ENCODE measurements around the gene IL12RB1.
"Not testable (repeated sequence)": the region's sequence is repeated elsewhere in the genome, so short reads cannot be mapped to it uniquely, and the experiment has no call there.

The IL12RB1 gene

GRCh38 chr19:18114483-18114882 is 27.7 kb upstream of the IL12RB1 start:
- DNase-seq (ENCODE audit: low read depth): no peak
- no peak overlapping the region for H3K4me3 ChIP-seq (ENCODE audit: low read depth, low read length)

- no peak for DNase-seq (ENCODE audit: low read depth)
- H3K4me3 ChIP-seq (ENCODE audit: low read depth, low read length): no peak overlapping the region
Observed at GRCh38 chr19:18113827-18114226, 27.1 kb upstream of the IL12RB1 start.

DNA sequence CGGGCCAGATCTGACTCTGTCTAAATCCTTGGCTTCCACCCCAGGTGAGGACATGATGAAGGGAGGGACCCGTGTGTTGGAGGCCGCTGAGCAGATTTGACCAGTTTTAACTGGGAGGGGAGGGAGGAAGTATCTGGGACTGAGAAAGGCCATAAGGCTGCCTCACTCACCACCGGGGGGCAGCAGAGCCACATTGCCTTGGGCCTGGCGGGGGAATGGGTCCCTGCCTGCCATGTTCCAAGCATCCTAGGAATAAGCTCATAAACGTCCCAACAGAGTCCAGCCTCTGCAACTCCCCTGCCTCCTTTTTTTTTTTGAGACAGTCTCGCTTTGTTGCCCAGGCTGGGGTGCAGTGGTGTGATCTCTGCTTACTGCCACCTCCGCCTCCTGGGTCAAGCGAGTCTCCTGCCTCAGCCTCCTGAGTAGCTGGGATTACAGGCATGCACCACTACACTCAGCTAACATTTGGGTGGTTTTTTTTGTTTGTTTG is 26.3 kb upstream of the IL12RB1 start:
- no peak overlapping the region for H3K4me3 ChIP-seq (ENCODE audit: low read depth, low read length)
- DNase-seq (ENCODE audit: low read depth): no peak

- peak overlapping the region; percentile 64 for H3K4me3 ChIP-seq (ENCODE audit: low read depth, low read length)
- DNase-seq (ENCODE audit: low read depth): no peak
Observed at GRCh38 chr19:18110609-18111232, 24.0 kb upstream of the IL12RB1 start.

DNA sequence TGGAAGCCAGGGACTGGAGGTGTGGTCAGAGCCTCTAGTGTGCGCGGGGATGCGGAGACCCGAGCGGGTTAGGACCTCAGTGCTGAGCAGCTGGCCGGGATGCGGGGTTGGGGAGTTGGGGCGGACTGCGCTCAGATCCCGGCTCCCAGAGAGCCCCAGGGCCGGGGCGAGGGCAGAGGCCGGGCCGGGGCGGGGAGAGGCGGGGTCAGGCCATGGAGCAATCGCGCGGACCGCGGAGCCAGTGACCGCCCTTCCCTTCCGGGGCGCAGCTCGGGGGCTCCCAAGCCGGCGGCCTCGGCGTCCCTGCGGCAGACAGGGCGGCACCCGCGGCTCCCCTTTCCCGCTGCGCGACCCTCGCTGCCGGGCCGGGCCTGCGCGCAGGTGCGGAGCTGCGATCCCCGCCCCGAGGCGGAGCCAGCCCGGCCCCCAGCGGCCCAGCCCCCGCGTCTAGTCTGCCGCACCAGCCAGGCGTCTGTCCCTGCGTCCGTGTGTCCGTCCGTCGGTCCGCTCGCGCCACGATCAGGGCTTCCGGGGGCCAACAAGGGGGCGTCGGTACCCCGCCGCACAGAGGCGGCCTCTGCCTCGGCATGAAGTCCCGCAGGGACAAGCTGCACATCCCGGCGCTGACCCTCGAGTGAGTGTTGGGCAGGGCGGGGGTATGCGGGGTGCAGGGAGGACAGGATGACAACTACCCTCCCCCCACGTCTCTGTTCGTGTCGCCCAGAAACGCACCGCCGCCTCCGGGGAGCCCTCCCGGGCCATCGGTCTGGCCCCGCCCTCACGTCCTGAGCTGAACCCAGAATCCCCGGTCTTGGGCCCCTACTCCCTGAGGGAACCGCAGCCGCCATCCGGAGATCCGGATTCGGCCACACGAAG is 23.2 kb upstream of the IL12RB1 start:
- no peak for DNase-seq (ENCODE audit: low read depth)
- peak overlapping the region; percentile 64 for H3K4me3 ChIP-seq (ENCODE audit: low read depth, low read length)

GRCh38 chr19:18109341-18109732 is 22.6 kb upstream of the IL12RB1 start:
- DNase-seq (ENCODE audit: low read depth): no peak
- H3K4me3 ChIP-seq (ENCODE audit: low read depth, low read length): peak overlapping the region; percentile 64

DNA sequence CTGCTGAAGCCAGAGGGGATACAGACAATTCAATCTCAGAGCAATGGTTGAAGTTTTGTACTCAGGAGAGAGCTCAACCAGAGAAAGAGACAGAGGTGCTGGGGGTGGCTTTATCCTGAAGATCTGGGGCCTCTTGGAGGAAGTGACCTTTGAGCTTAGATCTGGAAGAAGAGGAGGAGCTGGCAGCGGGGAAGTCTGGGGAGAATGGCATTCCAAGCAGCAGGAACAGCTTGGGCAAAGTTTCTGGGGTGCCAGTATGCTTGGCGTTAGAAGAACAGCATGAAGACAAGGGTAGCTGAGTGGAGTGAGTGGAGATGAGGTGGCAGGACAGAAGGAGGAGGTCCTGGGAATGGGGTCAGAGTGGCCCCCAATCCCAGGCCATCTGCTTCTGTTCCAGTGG is 22.2 kb upstream of the IL12RB1 start:
- no peak overlapping the region for H3K4me3 ChIP-seq (ENCODE audit: low read depth, low read length)
- no peak for DNase-seq (ENCODE audit: low read depth)

- no peak for DNase-seq (ENCODE audit: low read depth)
- H3K4me3 ChIP-seq (ENCODE audit: low read depth, low read length): no peak overlapping the region
Observed at GRCh38 chr19:18107235-18107634, 20.5 kb upstream of the IL12RB1 start.

- DNase-seq (ENCODE audit: low read depth); H3K4me3 ChIP-seq (ENCODE audit: low read depth, low read length): not testable (repeated sequence)
Observed at GRCh38 chr19:18105259-18105658, 18.5 kb upstream of the IL12RB1 start.

DNA sequence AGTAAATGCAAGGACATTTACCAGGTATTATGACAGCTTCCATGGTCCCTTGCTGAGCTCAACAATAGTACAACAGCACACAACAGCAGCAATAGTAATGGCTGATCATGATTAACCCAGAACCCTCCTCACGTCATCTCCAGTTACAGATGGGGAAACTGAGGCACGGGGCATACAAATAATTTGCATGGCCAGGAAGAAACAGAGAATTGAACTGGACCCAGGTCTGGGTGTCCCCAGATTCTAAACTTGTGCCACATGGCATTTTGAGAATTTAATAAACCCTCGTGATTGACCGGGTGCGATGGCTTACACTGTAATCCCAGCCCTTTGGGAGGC is 18.0 kb upstream of the IL12RB1 start:
- peak overlapping the region; percentile 31 for H3K4me3 ChIP-seq (ENCODE audit: low read depth, low read length)
- no peak for DNase-seq (ENCODE audit: low read depth)

DNA sequence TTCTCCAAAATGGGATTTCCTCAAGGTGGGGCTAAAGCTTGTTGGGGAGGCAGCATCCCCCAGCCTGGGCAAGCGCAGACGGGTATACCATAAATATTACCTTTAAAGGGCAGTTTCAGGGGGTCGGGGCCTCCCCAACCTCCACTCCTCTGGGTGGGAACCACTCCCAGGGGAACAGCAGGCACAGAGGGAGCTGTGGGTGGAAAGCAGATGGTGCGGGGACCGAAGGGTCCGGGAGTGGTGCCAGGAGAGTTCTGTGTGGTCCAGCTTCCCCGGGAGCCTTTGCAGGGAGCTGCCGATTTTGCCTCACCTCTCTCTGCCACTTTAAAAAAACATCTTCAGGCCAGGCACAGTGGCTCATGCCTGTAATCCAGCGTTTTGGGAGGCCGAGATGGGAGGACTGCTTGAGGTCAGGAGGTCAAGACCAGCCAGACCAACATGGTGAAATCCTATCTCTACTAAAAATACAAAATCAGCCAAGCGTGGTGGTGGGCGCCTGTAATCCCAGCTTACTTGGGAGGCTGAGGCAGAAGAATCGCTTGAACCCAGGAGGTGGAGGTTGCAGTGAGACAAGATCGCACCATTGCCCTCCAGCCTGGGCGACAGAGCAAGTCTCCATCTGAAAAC is 16.3 kb upstream of the IL12RB1 start:
- H3K4me3 ChIP-seq (ENCODE audit: low read depth, low read length): no peak overlapping the region
- no peak for DNase-seq (ENCODE audit: low read depth)

- H3K4me3 ChIP-seq (ENCODE audit: low read depth, low read length): no peak overlapping the region
- DNase-seq (ENCODE audit: low read depth): no peak
Observed at GRCh38 chr19:18101268-18101667, 14.5 kb upstream of the IL12RB1 start.

DNA sequence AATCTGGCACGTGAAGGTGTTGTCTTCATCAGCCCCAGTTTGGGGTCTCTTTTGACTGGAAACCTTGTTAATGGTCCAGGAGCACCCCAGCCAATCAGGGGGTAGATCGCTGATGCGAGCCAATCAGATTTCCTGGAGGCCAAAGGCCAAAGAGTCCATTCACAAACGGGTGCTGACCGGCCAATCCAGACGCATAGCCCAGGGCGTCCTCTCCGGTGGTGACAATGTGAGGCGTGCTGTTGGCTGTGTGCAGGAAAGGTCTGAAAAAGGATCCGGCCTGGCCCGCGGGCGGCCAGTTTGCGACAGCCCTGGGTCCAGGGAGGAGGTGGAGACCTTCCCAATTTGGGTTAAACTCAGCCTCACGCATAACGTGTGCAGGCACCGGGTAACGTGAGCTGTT is 14.0 kb upstream of the IL12RB1 start:
- no peak for DNase-seq (ENCODE audit: low read depth)
- H3K4me3 ChIP-seq (ENCODE audit: low read depth, low read length): no peak overlapping the region

DNA sequence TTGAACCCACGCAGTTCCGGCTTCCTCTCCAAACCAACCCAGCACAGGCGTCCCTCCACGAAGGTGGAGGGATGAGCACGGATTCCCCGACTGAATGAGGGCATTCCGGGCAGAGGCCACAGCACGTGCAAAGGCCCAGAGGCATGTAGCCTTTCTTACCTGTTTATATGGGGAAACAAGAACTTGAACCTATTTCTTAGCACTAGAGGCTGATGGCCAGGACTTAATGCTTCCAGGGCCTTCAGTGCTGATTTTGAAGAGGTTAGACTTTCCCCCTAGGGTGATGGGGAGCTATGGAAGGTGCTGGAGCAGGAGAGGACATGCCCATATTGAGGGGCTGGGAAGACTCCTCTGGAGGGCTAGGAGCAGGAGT is 12.9 kb upstream of the IL12RB1 start:
- H3K4me3 ChIP-seq (ENCODE audit: low read depth, low read length): no peak overlapping the region
- no peak for DNase-seq (ENCODE audit: low read depth)

DNA sequence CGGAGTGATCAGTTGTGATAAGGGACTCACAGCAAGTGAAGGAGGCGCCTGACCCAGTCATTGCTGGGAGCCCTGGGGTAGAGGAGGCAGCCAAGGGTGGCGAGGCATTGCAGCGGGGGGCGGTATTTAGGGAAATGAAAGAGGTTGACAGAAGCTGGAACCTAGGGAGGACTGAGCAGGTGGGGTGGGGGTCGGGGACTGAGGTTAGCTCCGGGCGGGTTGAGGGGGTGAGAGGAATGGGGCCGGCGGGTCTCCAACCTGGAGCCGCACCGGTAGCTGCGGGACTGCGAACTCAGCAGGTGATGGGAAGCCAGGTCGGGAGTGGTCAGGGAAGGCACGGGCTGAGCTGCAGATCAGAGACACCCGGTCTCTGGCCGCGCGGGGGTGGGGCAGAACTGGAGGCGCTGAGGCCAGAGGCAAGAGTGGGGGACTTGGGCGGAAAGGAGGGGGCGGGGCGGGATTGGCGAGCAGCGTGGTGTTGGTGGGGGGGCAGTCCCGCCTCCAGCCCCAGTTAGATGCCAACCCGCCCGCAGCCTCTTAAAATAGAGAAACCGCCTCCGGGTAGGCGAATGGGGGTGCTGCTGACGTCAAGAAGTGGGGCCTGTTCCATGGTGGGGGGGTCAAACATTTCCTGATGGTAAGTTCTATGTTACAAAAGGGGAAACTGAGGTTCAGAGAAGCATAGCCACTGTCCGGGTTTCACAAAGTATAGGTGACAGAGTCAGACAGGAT is 12.3 kb upstream of the IL12RB1 start:
- DNase-seq (ENCODE audit: low read depth): no peak
- no peak overlapping the region for H3K4me3 ChIP-seq (ENCODE audit: low read depth, low read length)

DNA sequence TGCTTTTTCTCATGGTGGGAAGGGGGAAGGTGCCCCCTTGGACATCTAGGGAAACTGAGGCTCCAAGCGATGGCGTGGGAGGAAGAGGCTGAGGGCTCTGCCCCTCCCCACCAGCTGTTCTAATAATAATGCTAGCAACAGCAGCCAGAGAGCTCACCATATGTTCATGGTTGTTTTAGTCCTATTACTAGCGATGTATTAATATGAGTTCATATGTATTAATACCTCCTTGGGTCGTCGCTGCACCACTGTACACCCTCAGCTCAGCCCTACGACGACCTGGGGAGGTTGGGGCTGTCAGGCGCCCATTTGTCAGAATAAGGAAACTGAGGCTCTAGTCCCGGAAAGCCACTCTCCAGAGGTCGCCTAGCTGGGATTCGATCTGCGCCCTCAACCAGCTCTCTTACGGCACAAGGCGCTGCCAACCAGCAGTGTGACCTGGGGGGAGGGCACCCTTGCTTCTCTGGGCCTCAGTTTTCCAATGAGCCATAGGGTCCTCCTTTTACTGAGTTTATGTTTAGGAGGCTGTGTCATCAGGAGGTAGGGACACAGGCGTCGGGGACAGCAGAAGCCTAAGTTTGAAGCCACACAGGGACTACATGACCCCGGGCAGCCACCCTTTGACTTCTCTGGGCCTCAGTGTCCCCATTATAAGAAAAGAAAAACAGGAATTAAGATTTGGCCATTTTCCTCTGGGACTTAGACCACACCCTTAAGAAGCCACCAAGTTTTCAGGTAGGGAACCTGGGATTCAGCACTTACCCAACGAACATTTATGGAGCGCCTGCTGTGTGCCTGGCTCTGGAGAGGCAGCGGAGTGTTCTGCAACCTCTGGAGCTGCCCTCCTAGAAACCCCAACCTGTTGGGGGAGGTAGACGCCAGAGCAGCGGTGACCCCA is 11.5 kb upstream of the IL12RB1 start:
- DNase-seq (ENCODE audit: low read depth): no peak

DNA sequence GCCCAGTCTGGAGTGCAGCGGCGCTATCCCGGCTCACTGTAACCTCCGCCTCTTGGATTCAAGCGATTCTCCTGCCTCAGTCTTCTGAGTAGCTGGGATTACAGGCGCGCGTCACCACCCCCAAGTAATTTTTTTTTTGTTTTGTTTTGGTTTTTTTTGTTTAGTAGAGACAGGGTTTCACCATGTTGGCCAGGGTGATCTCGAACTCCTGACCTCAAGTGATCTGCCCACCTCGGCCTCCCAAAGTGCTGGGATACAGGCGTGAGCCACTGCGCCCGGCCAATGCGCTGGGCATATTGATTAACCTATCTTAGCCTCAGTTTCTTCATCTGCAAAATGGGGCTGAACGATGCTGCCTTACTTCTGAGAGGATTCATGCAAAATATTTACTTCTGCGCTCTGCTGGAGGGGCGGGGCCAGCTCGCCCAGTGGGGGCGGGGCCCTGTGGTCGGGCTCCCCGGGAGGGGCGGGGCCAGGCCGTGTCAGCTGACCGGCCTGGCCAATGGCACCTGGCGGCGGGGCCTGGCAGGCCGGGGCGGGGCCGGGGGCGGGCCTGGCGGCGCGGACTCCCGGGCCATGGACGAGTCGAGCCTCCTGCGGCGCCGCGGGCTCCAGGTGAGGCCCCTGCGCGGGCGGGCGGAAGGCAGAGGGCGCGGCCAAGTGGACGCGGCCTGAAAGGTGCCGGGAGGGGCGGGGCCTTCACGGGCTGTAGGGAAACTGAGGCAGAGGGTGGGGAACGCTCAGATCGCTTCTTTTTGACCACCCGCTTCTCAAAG is 10.7 kb upstream of the IL12RB1 start, which contains the start of gene MAST3:
MAST3 (plus strand) TSS at position 562 of the 776 bp plus-strand sequence; CDS start at position 577, 15 bp downstream.
- DNase-seq (ENCODE audit: low read depth): no peak
- H3K4me3 ChIP-seq (ENCODE audit: low read depth, low read length): peak within 1 kb of the TSS; percentile 59

More for the DNA sequence above, 11.5 kb upstream of the IL12RB1 start:
- peak overlapping the region; percentile 59 for H3K4me3 ChIP-seq (ENCODE audit: low read depth, low read length)

DNA sequence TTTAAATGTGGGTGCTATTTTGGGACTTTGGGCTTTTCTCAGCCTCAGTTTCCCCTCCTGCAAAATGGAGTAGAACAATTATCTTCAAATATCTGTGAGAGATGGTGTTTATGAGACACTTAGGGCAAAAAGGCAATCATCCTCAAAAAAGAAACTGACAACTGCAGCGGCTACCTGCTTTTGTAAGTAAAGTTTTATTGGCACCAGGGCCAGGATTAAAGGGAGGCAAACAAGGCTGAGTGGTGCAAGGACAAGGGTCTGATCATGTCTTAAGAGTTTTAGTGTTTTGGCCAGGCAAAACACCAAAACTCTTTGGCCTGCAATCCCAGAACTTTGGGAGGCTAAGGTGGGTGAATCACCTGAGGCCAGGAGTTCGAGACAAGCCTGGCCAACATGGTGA is 9.5 kb upstream of the IL12RB1 start:
- no peak overlapping the region for H3K4me3 ChIP-seq (ENCODE audit: low read depth, low read length)
- no peak for DNase-seq (ENCODE audit: low read depth)
